KMS-11 (cell line): ENCODE measurements around the gene VPS45.

ENCODE experiments used
- H2AFZ ChIP-seq: fragments of 200-600 bp; sonication (generic); 2 replicates; pipeline ENCODE4 v1.6.1; 2016; ENCODE audit warnings: antibody characterized with exemption, mixed run types, low read depth
- H3K27ac ChIP-seq: fragments of 200-600 bp; sonication (generic); 2 replicates; pipeline ENCODE4 v1.6.1; 2016; ENCODE audit warnings: mild to moderate bottlenecking, mixed run types
- H3K27me3 ChIP-seq: fragments of 200-600 bp; sonication (generic); 2 replicates; pipeline ENCODE4 v1.6.1; 2017; ENCODE audit warnings: mild to moderate bottlenecking, low read depth, mixed run types, moderate library complexity; ENCODE audit not compliant: insufficient read depth
- H3K36me3 ChIP-seq: fragments of 200-600 bp; sonication (generic); 2 replicates; pipeline ENCODE4 v1.6.1; 2017; ENCODE audit warnings: mild to moderate bottlenecking, mixed run types; ENCODE audit not compliant: insufficient read depth
- H3K4me1 ChIP-seq: fragments of 200-600 bp; sonication (generic); 2 replicates; pipeline ENCODE4 v1.6.1; 2016; ENCODE audit warnings: mild to moderate bottlenecking, low read depth, mixed run types; ENCODE audit not compliant: poor library complexity, severe bottlenecking
- H3K4me2 ChIP-seq: fragments of 200-600 bp; sonication (generic); 2 replicates; pipeline ENCODE4 v1.7.0; 2016; ENCODE audit warnings: mild to moderate bottlenecking, mixed run types
- H3K4me3 ChIP-seq: fragments of 200-600 bp; sonication (generic); IDR thresholded peaks from 2 replicates; pipeline ENCODE4 v1.6.1; 2017; ENCODE audit warnings: low read depth, low read length, mixed read lengths; ENCODE audit not compliant: insufficient read depth
- H3K79me2 ChIP-seq: fragments of 200-600 bp; sonication (generic); 2 replicates; pipeline ENCODE4 v1.6.1; 2016; ENCODE audit warnings: low read depth, mixed run types; ENCODE audit not compliant: insufficient read depth
- H3K9ac ChIP-seq: fragments of 200-600 bp; sonication (generic); 2 replicates; pipeline ENCODE4 v1.6.1; 2016; ENCODE audit warnings: mild to moderate bottlenecking, mixed run types
- H4K20me1 ChIP-seq: fragments of 200-600 bp; sonication (generic); 2 replicates; pipeline ENCODE4 v1.6.1; 2016; ENCODE audit warnings: mild to moderate bottlenecking, mixed run types; ENCODE audit not compliant: insufficient read depth
- CTCF ChIP-seq: fragments of 200-600 bp; sonication (generic); conservative IDR thresholded peaks from 2 replicates; pipeline ENCODE4 v1.6.1; 2017; ENCODE audit warnings: low read depth, mild to moderate bottlenecking, antibody characterized with exemption, low read length, moderate library complexity, mixed read lengths

VPS45 gene

GRCh38 chr1:150065184-150065871, 2.2 kb upstream of the VPS45 start:
- peaks cover 30% of the 10 kb centered on the region; the same call in 1 of the 2 replicates for H3K79me2 ChIP-seq
- no peaks in the 10 kb centered on the region for H3K27me3 ChIP-seq
- no peak overlapping the region; the same call in 1 of the 2 replicates for H3K9ac ChIP-seq
- peaks cover 34% of the 10 kb centered on the region for H3K4me1 ChIP-seq
- no peaks in the 10 kb centered on the region for H3K36me3 ChIP-seq
- H4K20me1 ChIP-seq = no peaks in the 10 kb centered on the region
- H3K4me3 ChIP-seq = no peak overlapping the region
- peak overlapping the region; percentile 62 for H3K4me2 ChIP-seq
- no peak for TF ChIP-seq CTCF
- no peak overlapping the region for H3K27ac ChIP-seq
- no peak overlapping the region for H2AFZ ChIP-seq

GRCh38 chr1:150066328-150066727, 1.2 kb upstream of the VPS45 start:
- H3K4me3 ChIP-seq = peak overlapping the region; percentile 100
- H3K4me2 ChIP-seq = peak overlapping the region; percentile 62
- H3K9ac ChIP-seq = peak overlapping the region; percentile 89
- peak overlapping the region; percentile 92 for H2AFZ ChIP-seq
- peaks cover 34% of the 10 kb centered on the region for H3K4me1 ChIP-seq
- H3K79me2 ChIP-seq = peaks cover 30% of the 10 kb centered on the region; the same call in 1 of the 2 replicates
- TF ChIP-seq CTCF = no peak
- no peaks in the 10 kb centered on the region for H4K20me1 ChIP-seq
- H3K36me3 ChIP-seq = no peaks in the 10 kb centered on the region
- peak overlapping the region; percentile 82 for H3K27ac ChIP-seq
- H3K27me3 ChIP-seq = no peaks in the 10 kb centered on the region

- peak overlapping the region; percentile 100 for H3K4me3 ChIP-seq
- peaks cover 34% of the 10 kb centered on the region for H3K4me1 ChIP-seq
- peak overlapping the region; percentile 82 for H3K27ac ChIP-seq
- H4K20me1 ChIP-seq = no peaks in the 10 kb centered on the region
- peak overlapping the region; percentile 89 for H3K9ac ChIP-seq
- H2AFZ ChIP-seq = peak overlapping the region; percentile 92
- peaks cover 30% of the 10 kb centered on the region; the same call in 1 of the 2 replicates for H3K79me2 ChIP-seq
- no peak for TF ChIP-seq CTCF
- peak overlapping the region; percentile 62 for H3K4me2 ChIP-seq
- no peaks in the 10 kb centered on the region for H3K27me3 ChIP-seq
- H3K36me3 ChIP-seq = no peaks in the 10 kb centered on the region
Observed at GRCh38 chr1:150066838-150067183, 765 bp upstream of the VPS45 start.

GRCh38 chr1:150068109-150068435, 496 bp downstream of the VPS45 start:
- H3K27me3 ChIP-seq = no peaks in the 10 kb centered on the region
- peak overlapping the region; percentile 89 for H3K9ac ChIP-seq
- H3K79me2 ChIP-seq = peaks cover 30% of the 10 kb centered on the region; the same call in 1 of the 2 replicates
- peak overlapping the region; percentile 100 for H3K4me3 ChIP-seq
- no peaks in the 10 kb centered on the region for H4K20me1 ChIP-seq
- H2AFZ ChIP-seq = peak overlapping the region; percentile 92
- peaks cover 37% of the 10 kb centered on the region for H3K4me1 ChIP-seq
- peak overlapping the region; percentile 62 for H3K4me2 ChIP-seq
- no peaks in the 10 kb centered on the region for H3K36me3 ChIP-seq
- no peak for TF ChIP-seq CTCF
- peak overlapping the region; percentile 82 for H3K27ac ChIP-seq
